Colonic mucosa (tissue), 4 donors: Measurements from ENCODE around the gene ATP6AP1. TPM values are rescaled to one million over a fixed set of nuclear protein-coding genes. Genes with fewer than 3 reads are reported as not detected.

ENCODE experiments used
- DNase-seq: peaks from one replicate; pipeline ENCODE4 v3.0.0-alpha.2; 2020
- H3K27ac ChIP-seq: fragments of 200-600 bp; one replicate; pipeline ENCODE4 v1.8.0; 2021
- H3K27me3 ChIP-seq: fragments of 200-600 bp; one replicate; pipeline ENCODE4 v1.8.0; 2021
- H3K36me3 ChIP-seq: fragments of 200-600 bp; one replicate; pipeline ENCODE4 v1.8.0; 2021
- H3K4me1 ChIP-seq: fragments of 200-600 bp; one replicate; pipeline ENCODE4 v1.8.0; 2021; ENCODE audit warnings: mild to moderate bottlenecking
- H3K4me3 ChIP-seq: fragments of 200-600 bp; one replicate; pipeline ENCODE4 v1.8.0; 2021
- H3K9ac ChIP-seq, 2 donors: one replicate each; pipeline ENCODE4 v1.7.0; 2013; ENCODE audit warnings: control low read depth in 2 of 2, low read depth in 2 of 2, low read length in 2 of 2
- H3K9me3 ChIP-seq: fragments of 200-600 bp; one replicate; pipeline ENCODE4 v1.8.0; 2021
- CTCF ChIP-seq: fragments of 200-600 bp; IDR thresholded peaks from one replicate; pipeline ENCODE4 v1.8.0; 2022; ENCODE audit warnings: antibody characterized with exemption, mild to moderate bottlenecking
- intact Hi-C: fragments of 100-400 bp; cut with DNase I; formaldehyde crosslinking; loops from one replicate; pipeline ENCODE4 v1.14.1; 2022
- total RNA-seq, 2 donors: library from RNA; stranded (reverse); fragmentation: NEBNext Ultra II Directional in 1 of 2; extraction: Animal tissue kit (Norgen Biotek cat#: 25700) in 1 of 2; gene quantifications; one replicate each; pipeline ENCODE4 v1.2.1, GENCODE V29; 2021
- donor health status: healthy.
- donor health status: DM: no; HTN: no; CAD: no.
- donor health status: DM: no; HTN: no; CAD: no.

Gene ATP6AP1
- total RNA-seq, 2 donors from 2014 or later, result 86.3 to 96.9 TPM

- Histone ChIP-seq H3K9me3 (no peaks in the 10 kb centered on the region), H3K27me3 (no peaks in the 10 kb centered on the region), H3K36me3 (no peaks in the 10 kb centered on the region), H3K9ac (no peak overlapping the region), H3K27ac (no peak overlapping the region), H3K4me3 (no peak overlapping the region), H3K4me1 (no peaks in the 10 kb centered on the region)
- no peak for DNase-seq
- intact Hi-C loops, result loop anchor here (5.0 kb wide), 1 partner anchor 129 kb away; no protein-coding TSS in a partner anchor
- no peak for TF ChIP-seq CTCF
Observed at GRCh38 chrX:154403192-154403591, 25.3 kb upstream of the ATP6AP1 start.

- no peak overlapping the region for H3K9ac ChIP-seq
- no peak overlapping the region for H3K4me3 ChIP-seq
- TF ChIP-seq CTCF, result no peak
- H3K36me3 ChIP-seq, result no peaks in the 10 kb centered on the region
- intact Hi-C loops, result loop anchor here (5.0 kb wide), 1 partner anchor 128 kb away; no protein-coding TSS in a partner anchor
- no peak overlapping the region for H3K27ac ChIP-seq
- H3K9me3 ChIP-seq, result no peaks in the 10 kb centered on the region
- H3K27me3 ChIP-seq, result no peaks in the 10 kb centered on the region
- no peaks in the 10 kb centered on the region for H3K4me1 ChIP-seq
- DNase-seq, result no peak
Observed at GRCh38 chrX:154403858-154404257, 24.6 kb upstream of the ATP6AP1 start.

- H3K27me3 ChIP-seq, result no peaks in the 10 kb centered on the region
- H3K9ac ChIP-seq, result no peak overlapping the region
- H3K9me3 ChIP-seq, result no peaks in the 10 kb centered on the region
- TF ChIP-seq CTCF, result no peak
- H3K27ac ChIP-seq, result no peak overlapping the region
- no peak for DNase-seq
- intact Hi-C loops, result loop anchor here (5.0 kb wide), 1 partner anchor 128 kb away; no protein-coding TSS in a partner anchor
- H3K36me3 ChIP-seq, result no peaks in the 10 kb centered on the region
- no peaks in the 10 kb centered on the region for H3K4me1 ChIP-seq
- no peak overlapping the region for H3K4me3 ChIP-seq
Observed at GRCh38 chrX:154404625-154405192, 23.8 kb upstream of the ATP6AP1 start.

- intact Hi-C loops, result no loop called here
- Histone ChIP-seq H3K9me3 (no peaks in the 10 kb centered on the region), H3K4me3 (peak overlapping the region; percentile 16)
Observed at GRCh38 chrX:154408659-154409221, 19.7 kb upstream of the ATP6AP1 start.

GRCh38 chrX:154409222-154409871 lies 19.1 kb upstream of the ATP6AP1 start, which contains the start of gene DNASE1L1:
Gene DNASE1L1, minus strand, starts transcription at chrX:154409254. Its CDS starts 3,686 bp downstream, at chrX:154405568.
- H3K9ac ChIP-seq, result peak within 1 kb of the TSS; percentile 30 to 72

More at GRCh38 chrX:154408659-154409221, 19.7 kb upstream of the ATP6AP1 start:
- DNase-seq, result no peak
- H3K4me1 ChIP-seq, result no peaks in the 10 kb centered on the region
- peak overlapping the region; percentile 15 for H3K27ac ChIP-seq
- peak overlapping the region; percentile 30 to 72 for H3K9ac ChIP-seq
- H3K36me3 ChIP-seq, result no peaks in the 10 kb centered on the region
- no peak for TF ChIP-seq CTCF
- H3K27me3 ChIP-seq, result no peaks in the 10 kb centered on the region

More at GRCh38 chrX:154409222-154409871, 19.1 kb upstream of the ATP6AP1 start, which contains the start of gene DNASE1L1:
- intact Hi-C loops, result no loop called here
- H3K4me3 ChIP-seq, result peak within 1 kb of the TSS; percentile 16
- H3K36me3 ChIP-seq, result no peaks in the 10 kb centered on the region
- peak within 1 kb of the TSS; percentile 71 for H3K27ac ChIP-seq
- peak; percentile 91 for DNase-seq
- no peaks in the 10 kb centered on the region for H3K9me3 ChIP-seq
- no peak for TF ChIP-seq CTCF
- no peaks in the 10 kb centered on the region for H3K27me3 ChIP-seq
- H3K4me1 ChIP-seq, result no peaks in the 10 kb centered on the region
